ENCODE results near the gene PAK5. TPM values are rescaled to one million over a fixed set of nuclear protein-coding genes. Genes with fewer than 3 reads are reported as not detected.

PAK5 gene
- total and polyA plus RNA-seq, 9 of the 15 experiments (the other 6 are each of a cell fraction or from before 2014, with no cell fraction given) = not detected

GRCh38 chr20:9514461-9515213 is 324.2 kb downstream of the PAK5 start, which contains the start of gene LAMP5 (continued):
- TF ChIP-seq HOMEZ (CRISPR knock-in tag; IDR thresholded peaks at IDR 0.05) = no peak

- no peak overlapping the region for H3K4me3 ChIP-seq
- no peak for ATAC-seq
- no peaks in the 10 kb centered on the region for H3K4me1 ChIP-seq (replicated peaks in 1 of 2; ENCODE audit: control insufficient read depth in 2 of 2, insufficient read depth in 2 of 2, low read length in 2 of 2)
- no TSS peak for BruUV-seq (replicated peaks)
- H3K27ac ChIP-seq (ENCODE audit: extremely low read depth, low read depth, low read length) = no peak overlapping the region
- CTCF ChIA-PET (ENCODE audit: low intra/inter-chr PET ratio) = no interaction called here
- no peak for DNase-seq (ENCODE audit: extremely low read depth in 1 of 4, low spot score in 3 of 4)
- H4K20me1 ChIP-seq (replicated peaks; ENCODE audit: control insufficient read depth, insufficient read depth, low read length) = no peaks in the 10 kb centered on the region
- intact Hi-C loops (cut with micrococcal nuclease) = no loop called here
- H3K9me1 ChIP-seq (ENCODE audit: control insufficient read depth, insufficient read depth, low read length) = no peaks in the 10 kb centered on the region
- no peak overlapping the region for H2AFZ ChIP-seq (ENCODE audit: low read depth, low read length)
- 0% methylated on average over 9 of the region's 9 CpGs for WGBS (ENCODE audit: insufficient coverage, low coverage, missing lambda C conversion rate)
- in situ Hi-C loops (cut with MboI) = no loop called here
- H3K27me3 ChIP-seq (ENCODE audit: control insufficient read depth in 2 of 2, insufficient read depth in 2 of 2, low read length in 2 of 2) = no peaks in the 10 kb centered on the region; a peak in 1 of 5 replicates
- H3K9ac ChIP-seq (ENCODE audit: insufficient read depth in 1 of 2, low read depth in 2 of 2, low read length in 2 of 2) = no peak overlapping the region
- POLR2A ChIA-PET = no interaction called here
- FAIRE-seq = no peak
- H3K4me2 ChIP-seq (ENCODE audit: insufficient read depth, low read length) = no peak overlapping the region
- H3K79me2 ChIP-seq (ENCODE audit: control insufficient read depth, insufficient read depth, low read length) = no peaks in the 10 kb centered on the region
- H3K9me3 ChIP-seq (replicated peaks; ENCODE audit: control insufficient read depth, insufficient read depth, low read depth, low read length) = no peaks in the 10 kb centered on the region
- no peaks in the 10 kb centered on the region for H3K36me3 ChIP-seq (ENCODE audit: control insufficient read depth, insufficient read depth, low read length)
- no peak for TF ChIP-seq SRSF9 (IDR thresholded peaks at IDR 0.05; ENCODE audit: borderline replicate concordance, low read depth, low read length)
- no peak for TF ChIP-seq ZNF232 (CRISPR knock-in tag; IDR thresholded peaks at IDR 0.05)
- TF ChIP-seq HNRNPK (IDR thresholded peaks at IDR 0.05; ENCODE audit: low read depth, low read length, poor library complexity, severe bottlenecking) = no peak
- TF ChIP-seq ZBTB34 (CRISPR knock-in tag; IDR thresholded peaks at IDR 0.05) = no peak
- TF ChIP-seq ZNF24 (IDR thresholded peaks at IDR 0.05) = no peak
- TF ChIP-seq PPARD (CRISPR knock-in tag; IDR thresholded peaks at IDR 0.05) = no peak
- no peak for TF ChIP-seq NONO (IDR thresholded peaks at IDR 0.05; ENCODE audit: low read depth in 2 of 2, low read length in 1 of 2)
- TF ChIP-seq KDM2B (CRISPR knock-in tag; IDR thresholded peaks at IDR 0.05) = no peak
- no peak for TF ChIP-seq DACH1 (IDR thresholded peaks at IDR 0.05; ENCODE audit: partially characterized antibody)
- no peak for TF ChIP-seq MCM5 (IDR thresholded peaks at IDR 0.05; ENCODE audit: low read depth)
- TF ChIP-seq ZBTB1 (CRISPR knock-in tag; IDR thresholded peaks at IDR 0.05; ENCODE audit: borderline replicate concordance, low read depth) = no peak
- no peak for TF ChIP-seq E2F3 (CRISPR knock-in tag; IDR thresholded peaks at IDR 0.05)
- no peak for TF ChIP-seq DPF2 (IDR thresholded peaks at IDR 0.05)
Measured at GRCh38 chr20:9514072-9514460, 324.8 kb downstream of the PAK5 start.
